ENCODE data around the gene S100A3. TPM values are rescaled to one million over a fixed set of nuclear protein-coding genes. Genes with fewer than 3 reads are reported as not detected.

S100A3 gene
- total and polyA plus RNA-seq, 2 donors, result 5.2 TPM; not detected in 1

DNA sequence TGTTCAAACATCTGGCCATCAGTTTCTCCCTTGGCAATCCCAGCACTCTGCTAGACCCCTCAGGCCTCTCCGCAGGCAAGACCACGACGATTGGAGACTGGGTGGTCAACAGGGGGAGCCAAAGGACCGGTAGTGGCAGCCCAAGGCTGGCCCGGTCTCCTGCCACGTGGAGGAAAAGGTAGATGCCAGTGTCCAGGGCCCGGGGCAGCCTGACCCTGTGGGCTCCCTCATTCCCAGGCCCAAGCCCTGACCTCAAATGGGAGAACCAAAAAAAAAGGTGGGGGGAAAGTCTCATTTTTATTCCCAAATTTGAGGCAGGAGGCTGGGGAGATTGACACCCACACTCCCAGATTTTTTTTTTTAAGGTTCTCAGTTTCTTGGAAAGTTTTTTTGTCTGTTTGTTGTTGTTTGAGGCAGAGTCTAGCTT is 38.1 kb downstream of the S100A3 start:
- Histone ChIP-seq H3K4me1 (ENCODE audit: insufficient read depth) (peaks cover 1% of the 10 kb centered on the region), H3K27ac (ENCODE audit: low read depth) (no peak overlapping the region), H3K4me3 (ENCODE audit: low read depth, low read length) (no peak overlapping the region), H3K36me3 (ENCODE audit: insufficient read depth) (no peaks in the 10 kb centered on the region)
- DNase-seq (ENCODE audit: extremely low spot score), result no peak
- WGBS, result under 1% methylated on average over 7 of the region's 7 CpGs

GRCh38 chr1:153509729-153510354 is 39.2 kb downstream of the S100A3 start:
- H3K4me1 ChIP-seq (ENCODE audit: insufficient read depth), result no peaks in the 10 kb centered on the region
- WGBS, result 88% methylated on average over 4 of the region's 4 CpGs
- H3K4me3 ChIP-seq (ENCODE audit: low read depth, low read length), result no peak overlapping the region
- no peak overlapping the region for H3K27ac ChIP-seq (ENCODE audit: low read depth)
- H3K36me3 ChIP-seq (ENCODE audit: insufficient read depth), result no peaks in the 10 kb centered on the region
- DNase-seq (ENCODE audit: extremely low spot score), result no peak

DNA sequence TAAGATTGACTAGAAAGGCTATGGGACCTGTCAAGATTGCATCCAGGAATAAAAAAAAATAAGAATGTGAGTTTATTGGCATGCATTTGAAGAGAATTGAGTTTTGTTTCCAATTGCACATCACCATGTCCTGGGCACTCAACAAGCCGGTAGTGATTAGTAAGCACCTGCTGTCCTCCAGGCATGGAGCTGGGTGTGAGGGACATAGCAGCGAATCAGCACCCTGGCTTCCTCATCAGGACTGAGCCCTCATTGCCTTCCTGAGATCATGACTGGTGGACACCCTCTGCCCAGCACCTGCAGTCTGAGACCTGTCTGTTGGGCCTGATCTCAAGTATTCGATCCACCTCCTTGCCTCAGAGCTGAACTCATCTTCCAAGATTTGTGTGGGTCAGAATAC is 40.0 kb downstream of the S100A3 start:
- H3K4me1 ChIP-seq (ENCODE audit: insufficient read depth), result no peaks in the 10 kb centered on the region
- H3K36me3 ChIP-seq (ENCODE audit: insufficient read depth), result no peaks in the 10 kb centered on the region
- DNase-seq (ENCODE audit: extremely low spot score), result no peak
- no peak overlapping the region for H3K4me3 ChIP-seq (ENCODE audit: low read depth, low read length)
- no peak overlapping the region for H3K27ac ChIP-seq (ENCODE audit: low read depth)
- 95% methylated on average over 3 of the region's 3 CpGs for WGBS

GRCh38 chr1:153507926-153508583 is 41.0 kb downstream of the S100A3 start:
- no peaks in the 10 kb centered on the region for H3K4me1 ChIP-seq (ENCODE audit: insufficient read depth)
- no peaks in the 10 kb centered on the region for H3K36me3 ChIP-seq (ENCODE audit: insufficient read depth)
- H3K4me3 ChIP-seq (ENCODE audit: low read depth, low read length), result no peak overlapping the region
- WGBS, result 84% methylated on average over 11 of the region's 11 CpGs
- peak overlapping the region; percentile 77 for H3K27ac ChIP-seq (ENCODE audit: low read depth)
- DNase-seq (ENCODE audit: extremely low spot score), result no peak

DNA sequence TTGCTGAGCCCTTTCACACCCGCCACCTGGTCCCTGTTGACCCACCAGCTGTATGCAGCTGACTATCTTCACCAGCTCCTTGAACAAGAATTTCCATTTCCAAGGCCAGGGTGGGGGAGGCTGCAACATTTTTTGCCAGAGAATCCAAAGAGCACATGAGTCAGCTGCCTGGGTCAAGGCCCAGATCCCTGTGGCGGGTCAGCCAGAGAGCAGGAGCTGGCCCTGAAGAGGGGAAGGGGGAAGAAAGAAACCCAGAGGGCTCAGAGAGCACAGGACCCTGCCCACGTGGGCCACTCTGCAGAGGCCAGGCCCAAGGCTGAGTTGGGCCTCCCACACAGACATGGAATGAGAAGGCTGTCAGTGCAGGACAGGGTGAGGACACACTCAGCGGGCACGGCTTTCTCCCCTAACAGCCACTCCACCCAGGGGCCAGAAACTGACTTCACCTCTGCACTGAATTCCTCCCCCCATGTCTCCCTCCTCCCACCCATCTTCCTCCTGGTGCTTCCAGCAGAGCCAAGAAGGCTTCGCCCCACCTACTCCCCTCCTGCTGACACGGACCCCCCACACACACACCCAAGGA is 42.1 kb downstream of the S100A3 start:
- H3K4me1 ChIP-seq (ENCODE audit: insufficient read depth), result no peaks in the 10 kb centered on the region
- WGBS, result 28% methylated on average over 7 of the region's 7 CpGs
- DNase-seq (ENCODE audit: extremely low spot score), result no peak
- no peak overlapping the region for H3K4me3 ChIP-seq (ENCODE audit: low read depth, low read length)
- no peaks in the 10 kb centered on the region for H3K36me3 ChIP-seq (ENCODE audit: insufficient read depth)
- peak overlapping the region; percentile 87 for H3K27ac ChIP-seq (ENCODE audit: low read depth)

GRCh38 chr1:153506386-153506785 is 42.7 kb downstream of the S100A3 start:
- no peak for DNase-seq (ENCODE audit: extremely low spot score)
- Histone ChIP-seq H3K27ac (ENCODE audit: low read depth) (peak overlapping the region; percentile 13), H3K4me3 (ENCODE audit: low read depth, low read length) (no peak overlapping the region), H3K36me3 (ENCODE audit: insufficient read depth) (no peaks in the 10 kb centered on the region), H3K4me1 (ENCODE audit: insufficient read depth) (no peaks in the 10 kb centered on the region)
- 72% methylated on average over 5 of the region's 5 CpGs for WGBS

DNA sequence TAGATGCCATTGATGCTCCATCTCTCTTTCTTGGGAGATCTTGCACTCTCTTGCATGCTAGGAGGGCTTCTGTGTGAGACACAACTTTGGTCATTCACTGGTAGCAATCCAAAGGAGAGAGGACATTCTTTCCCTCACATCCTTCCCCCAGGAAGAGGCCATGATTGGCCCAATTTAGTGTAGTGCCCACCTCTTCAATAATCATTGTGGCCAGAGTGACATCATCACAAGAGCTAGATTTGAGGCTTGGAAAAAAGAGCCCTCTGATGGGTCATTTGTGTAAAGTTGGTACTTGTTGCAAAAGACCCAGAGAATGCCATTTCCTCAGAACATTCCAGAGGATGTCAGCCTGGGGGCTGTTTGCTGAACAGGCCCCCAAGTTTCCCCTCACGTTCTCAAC is 43.5 kb downstream of the S100A3 start:
- no peaks in the 10 kb centered on the region for H3K36me3 ChIP-seq (ENCODE audit: insufficient read depth)
- 83% methylated on average over 1 of the region's 1 CpG for WGBS
- no peaks in the 10 kb centered on the region for H3K4me1 ChIP-seq (ENCODE audit: insufficient read depth)
- H3K4me3 ChIP-seq (ENCODE audit: low read depth, low read length), result no peak overlapping the region
- H3K27ac ChIP-seq (ENCODE audit: low read depth), result no peak overlapping the region
- no peak for DNase-seq (ENCODE audit: extremely low spot score)

DNA sequence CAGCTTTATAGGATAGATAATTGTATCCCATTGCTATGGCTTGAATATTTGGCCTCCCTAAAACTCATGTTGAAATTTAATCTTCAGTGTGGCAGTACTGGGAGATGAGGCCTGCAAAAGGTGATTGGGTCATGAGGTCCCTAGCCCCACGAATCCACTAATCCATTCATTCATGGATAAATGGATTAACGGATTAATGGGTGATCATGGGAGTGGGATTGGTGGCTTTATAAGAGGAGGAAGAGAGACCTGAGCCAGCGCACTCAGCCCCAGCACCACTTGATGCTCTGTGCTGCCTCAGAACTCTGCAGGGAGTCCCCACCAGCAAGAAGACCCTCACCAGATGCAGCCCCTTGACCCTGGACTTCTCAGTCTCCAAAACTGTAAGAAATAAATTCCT is 45.3 kb downstream of the S100A3 start:
- Histone ChIP-seq H3K27ac (ENCODE audit: low read depth) (no peak overlapping the region), H3K4me1 (ENCODE audit: insufficient read depth) (no peaks in the 10 kb centered on the region), H3K4me3 (ENCODE audit: low read depth, low read length) (no peak overlapping the region), H3K36me3 (ENCODE audit: insufficient read depth) (no peaks in the 10 kb centered on the region)
- WGBS, result 84% methylated on average over 3 of the region's 3 CpGs
- no peak for DNase-seq (ENCODE audit: extremely low spot score)

DNA sequence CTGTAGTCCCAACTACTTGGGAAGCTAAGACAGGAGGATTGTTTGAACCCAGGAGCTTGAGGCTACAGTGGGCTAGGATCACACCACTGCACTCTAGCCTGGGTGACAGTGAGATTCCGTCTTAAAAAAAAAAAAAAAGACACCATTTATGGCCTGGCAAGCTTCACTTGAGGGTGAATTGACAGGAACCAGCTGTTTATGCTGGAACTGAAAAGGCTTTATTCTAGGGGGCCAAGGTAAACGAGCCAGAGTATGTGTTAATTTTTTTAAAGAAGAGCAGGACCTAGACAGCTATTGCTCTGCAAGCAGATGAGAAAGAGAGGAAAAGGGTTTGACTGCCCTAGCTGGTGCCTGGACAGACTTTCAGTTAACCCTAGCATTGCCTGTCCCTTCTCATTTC is 50.3 kb downstream of the S100A3 start:
- H3K4me3 ChIP-seq (ENCODE audit: low read depth, low read length), result no peak overlapping the region
- no peak for DNase-seq (ENCODE audit: extremely low spot score)
- H3K27ac ChIP-seq (ENCODE audit: low read depth), result no peak overlapping the region
- no peaks in the 10 kb centered on the region for H3K36me3 ChIP-seq (ENCODE audit: insufficient read depth)
- WGBS, result 16% methylated on average over 2 of the region's 2 CpGs
- H3K4me1 ChIP-seq (ENCODE audit: insufficient read depth), result no peaks in the 10 kb centered on the region

Other genes with a start within 250 kb of the S100A3 start
- not detected for gene PGLYRP3, start 236.3 kb downstream of the S100A3 start, total RNA-seq
- not detected for gene PGLYRP3, start 236.3 kb downstream of the S100A3 start, polyA plus RNA-seq
- gene PGLYRP4, start 200.4 kb downstream of the S100A3 start, total RNA-seq, result not detected
- gene PGLYRP4, start 200.4 kb downstream of the S100A3 start, polyA plus RNA-seq, result 0.10 TPM
- 77.5 TPM for gene S100A9, start 191.4 kb downstream of the S100A3 start, total RNA-seq
- gene S100A9, start 191.4 kb downstream of the S100A3 start, polyA plus RNA-seq, result 471 TPM
- 5.6 TPM for gene S100A12, start 173.6 kb downstream of the S100A3 start, total RNA-seq
- 4.3 TPM for gene S100A12, start 173.6 kb downstream of the S100A3 start, polyA plus RNA-seq
- gene S100A8, start 158.2 kb downstream of the S100A3 start, total RNA-seq, result 16.5 TPM
- 128 TPM for gene S100A8, start 158.2 kb downstream of the S100A3 start, polyA plus RNA-seq
- not detected for gene S100A7A, start 132.7 kb downstream of the S100A3 start, total RNA-seq
- not detected for gene S100A7A, start 132.7 kb downstream of the S100A3 start, polyA plus RNA-seq
- not detected for gene S100A7, start 88.6 kb downstream of the S100A3 start, total RNA-seq
- gene S100A7, start 88.6 kb downstream of the S100A3 start, polyA plus RNA-seq, result not detected
- 322 TPM for gene S100A6, start 13.3 kb downstream of the S100A3 start, total RNA-seq
- gene S100A6, start 13.3 kb downstream of the S100A3 start, polyA plus RNA-seq, result 1,706 TPM
- not detected for gene S100A5, start 8.3 kb downstream of the S100A3 start, total RNA-seq
- gene S100A5, start 8.3 kb downstream of the S100A3 start, polyA plus RNA-seq, result 0.42 TPM
- gene S100A4, start 3.5 kb downstream of the S100A3 start, total RNA-seq, result 113 TPM
- gene S100A4, start 3.5 kb downstream of the S100A3 start, polyA plus RNA-seq, result 440 TPM
- 26.2 TPM for gene S100A2, start 16.6 kb upstream of the S100A3 start, total RNA-seq
- 91.2 TPM for gene S100A2, start 16.6 kb upstream of the S100A3 start, polyA plus RNA-seq
- gene S100A16, start 63.9 kb upstream of the S100A3 start, total RNA-seq, result 51.3 TPM
- gene S100A16, start 63.9 kb upstream of the S100A3 start, polyA plus RNA-seq, result 83.8 TPM
- gene S100A14, start 67.1 kb upstream of the S100A3 start, total RNA-seq, result 8.1 TPM
- 7.1 TPM for gene S100A14, start 67.1 kb upstream of the S100A3 start, polyA plus RNA-seq
- 35.6 TPM for gene S100A13, start 78.2 kb upstream of the S100A3 start, total RNA-seq
- 193 TPM for gene S100A13, start 78.2 kb upstream of the S100A3 start, polyA plus RNA-seq
- gene S100A1, start 79.2 kb upstream of the S100A3 start, total RNA-seq, result not detected
- 3.0 TPM for gene S100A1, start 79.2 kb upstream of the S100A3 start, polyA plus RNA-seq
- gene CHTOP, start 84.8 kb upstream of the S100A3 start, total RNA-seq, result 53.8 TPM
- 63.9 TPM for gene CHTOP, start 84.8 kb upstream of the S100A3 start, polyA plus RNA-seq
- gene SNAPIN, start 109.4 kb upstream of the S100A3 start, total RNA-seq, result 36.9 TPM
- gene SNAPIN, start 109.4 kb upstream of the S100A3 start, polyA plus RNA-seq, result 55.9 TPM
- 132 TPM for gene ILF2, start 121.7 kb upstream of the S100A3 start, total RNA-seq
- 77.2 TPM for gene ILF2, start 121.7 kb upstream of the S100A3 start, polyA plus RNA-seq
- gene NPR1, start 129.4 kb upstream of the S100A3 start, total RNA-seq, result 9.5 TPM
- 31.6 TPM for gene NPR1, start 129.4 kb upstream of the S100A3 start, polyA plus RNA-seq
- 44.0 TPM for gene INTS3, start 178.8 kb upstream of the S100A3 start, total RNA-seq
- 35.9 TPM for gene INTS3, start 178.8 kb upstream of the S100A3 start, polyA plus RNA-seq
- gene SLC27A3, start 226.1 kb upstream of the S100A3 start, total RNA-seq, result 20.7 TPM
- 41.0 TPM for gene SLC27A3, start 226.1 kb upstream of the S100A3 start, polyA plus RNA-seq